HepG2 (cell line): ENCODE data around the gene RASSF8. TPM values are rescaled to one million over a fixed set of nuclear protein-coding genes. Genes with fewer than 3 reads are reported as not detected.
A peak's percentile ranks its signal among the peaks of the same experiment; 100 is the strongest.

Experiments used
- ATAC-seq: fragments of 200-7000 bp; cut with Tn5 transposase; 3 replicates; pipeline ENCODE4 v1.9.1; 2020; ENCODE audit warnings: mild to moderate bottlenecking, moderate library complexity
- BruUV-seq: library from RNA; stranded (reverse); fragments of 400-500 nt; replicated peaks from 2 replicates; lab custom pipeline; 2021; lab: Mats Ljungman, UMichigan
- CTCF ChIA-PET: fragments of 300-600 bp; formaldehyde crosslinking; extraction: SDS; loops from one replicate; lab custom pipeline; 2021; ENCODE audit warnings: low total read pairs, inconsistent platforms, low intra/inter-chr PET ratio; lab: Yijun Ruan, JAX
- POLR2A ChIA-PET: fragments of 350-600 bp; sonication (Branson Sonifier 250); formaldehyde crosslinking; loops from one replicate; lab custom pipeline; 2020; ENCODE audit warnings: antibody characterized with exemption, inconsistent platforms; lab: Yijun Ruan, JAX
- DNase-seq: peaks from one replicate; pipeline ENCODE4 v3.0.0-alpha.2; 2015; ENCODE audit warnings: low spot score
- FAIRE-seq: peaks from 3 replicates; lab custom pipeline; 2011; peaks lifted over from hg19 to GRCh38; lab: Jason Lieb, UNC
- H2AFZ ChIP-seq: one replicate; pipeline ENCODE4 v1.6.1; 2011; ENCODE audit warnings: low read length, inconsistent platforms
- H3K27ac ChIP-seq: fragments of 300-600 bp; 3 replicates; pipeline ENCODE4 v1.8.0; 2011; ENCODE audit warnings: mixed run types, mild to moderate bottlenecking, mixed read lengths, low read length, inconsistent platforms; ENCODE audit not compliant: insufficient read depth; ENCODE audit errors: extremely low read length
- H3K27me3 ChIP-seq, 2 experiments: fragments of 200-600 bp in 1 of 2; 2 replicates in 1 of 2; 3 replicates in 1 of 2; pipeline versions ENCODE4 v1.6.0 to v1.8.0; 2011; ENCODE audit warnings: low read length in 2 of 2, mild to moderate bottlenecking in 2 of 2, moderate library complexity in 2 of 2, inconsistent platforms in 1 of 2; ENCODE audit not compliant: insufficient read depth in 2 of 2, control insufficient read depth in 1 of 2
- H3K36me3 ChIP-seq, 2 experiments: fragments of 200-600 bp in 1 of 2; replicated peaks in 1 of 2; 2 replicates in 1 of 2; 3 replicates in 1 of 2; pipeline versions ENCODE4 v1.5.1 to v1.8.0; 2011; ENCODE audit warnings: low read length in 2 of 2, inconsistent platforms in 1 of 2; ENCODE audit not compliant: insufficient read depth in 2 of 2, control insufficient read depth in 1 of 2
- H3K4me1 ChIP-seq: 2 replicates; pipeline ENCODE4 v1.5.1; 2012; ENCODE audit warnings: low read length, inconsistent platforms; ENCODE audit not compliant: insufficient read depth
- H3K4me2 ChIP-seq: 2 replicates; pipeline ENCODE4 v1.6.0; 2011; ENCODE audit warnings: low read depth, low read length, inconsistent platforms
- H3K4me3 ChIP-seq, 3 experiments: fragments of 200-600 bp in 1 of 3; sonication (generic), shearing (Covaris generic) in 1 of 3; replicated peaks in 1 of 3; 2 replicates each; pipeline ENCODE4 v1.5.1; 2011 to 2016; ENCODE audit warnings: low read length in 3 of 3, inconsistent platforms in 2 of 3, low read depth in 2 of 3, mild to moderate bottlenecking in 2 of 3, control low read depth in 1 of 3, mixed read lengths in 1 of 3; ENCODE audit not compliant: insufficient read depth in 1 of 3
- H3K79me2 ChIP-seq: one replicate; pipeline ENCODE4 v1.6.1; 2011; ENCODE audit warnings: low read length, inconsistent platforms; ENCODE audit not compliant: insufficient read depth
- H3K9ac ChIP-seq: 2 replicates; pipeline ENCODE4 v1.6.0; 2011; ENCODE audit warnings: mild to moderate bottlenecking, low read depth, low read length, inconsistent platforms; ENCODE audit not compliant: insufficient read depth
- H3K9me3 ChIP-seq: 2 replicates; pipeline ENCODE4 v1.5.1; 2012; ENCODE audit warnings: mild to moderate bottlenecking, low read length
- H4K20me1 ChIP-seq: 2 replicates; pipeline ENCODE4 v1.6.0; 2011; ENCODE audit warnings: inconsistent platforms, mild to moderate bottlenecking, low read length, moderate library complexity; ENCODE audit not compliant: insufficient read depth
- CTCF ChIP-seq: sonication (generic); formaldehyde crosslinking; IDR thresholded peaks from 2 replicates; pipeline ENCODE4 v1.5.0; 2020; ENCODE audit warnings: mild to moderate bottlenecking, missing genetic modification reagents, moderate library complexity
- STAG1 ChIP-seq: sonication (generic); formaldehyde crosslinking; IDR thresholded peaks from 2 replicates; pipeline ENCODE4 v1.4.0; 2020; ENCODE audit warnings: missing genetic modification reagents
- THAP11 ChIP-seq: IDR thresholded peaks from 2 replicates; pipeline ENCODE4 v1.6.1; 2016; ENCODE audit warnings: missing biosample characterization, missing genetic modification reagents
- THAP9 ChIP-seq: sonication (generic); formaldehyde crosslinking; IDR thresholded peaks from 2 replicates; pipeline ENCODE4; 2020; ENCODE audit warnings: missing genetic modification reagents, mild to moderate bottlenecking, borderline replicate concordance
- WGBS: methylation state at CpG from one replicate; pipeline ENCODE4 v1.1.6; 2017; ENCODE audit warnings: low lambda C conversion rate; 5-methylcytosine and 5-hydroxymethylcytosine counted together
- in situ Hi-C: cut with HindIII; loops from 2 replicates; pipeline ENCODE4 v1.10.0; 2017; ENCODE audit warnings: low pct_unique_long_range_greater_than_20kb; ENCODE audit not compliant: extremely low pct_ligation_motif_present
- intact Hi-C: fragments of 100-400 bp; cut with micrococcal nuclease; formaldehyde crosslinking; loops from one replicate; pipeline ENCODE4 v1.10.0; 2022; ENCODE audit not compliant: unreplicated experiment
- polyA plus RNA-seq, 8 experiments: library from polyadenylated mRNA; depleted of rRNA in 3 of 8; stranded (reverse) in 7 of 8; unstranded in 1 of 8; fragments of >200 nt; fragmentation: Illumina TruSeq in 4 of 8; extraction: Trizol in 4 of 8; gene quantifications; 2 replicates each; pipeline versions ENCODE4 v1.2.1 to v1.2.3, GENCODE V29; 2011 to 2016; ENCODE audit warnings: low read depth in 4 of 8, missing spikeins in 1 of 8, mixed read lengths in 1 of 8; ENCODE audit not compliant: insufficient read depth in 1 of 8
- total RNA-seq, 5 experiments: library from RNA; depleted of rRNA; stranded (reverse); fragments of >200 nt; fragmentation: Illumina TruSeq; extraction: Trizol; gene quantifications; 2 replicates each; pipeline ENCODE4 v1.2.3, GENCODE V29; 2016; ENCODE audit warnings: low read depth in 1 of 5
- TF ChIP-seq, protein P1 (sequence below): sonication (generic); formaldehyde crosslinking; IDR thresholded peaks from 2 replicates; pipeline ENCODE4 v1.4.0; 2020; ENCODE audit warnings: missing genetic modification reagents

Gene RASSF8
- total and polyA plus RNA-seq, 2 of the 13 experiments (the other 11 are each of a cell fraction or from before 2014, with no cell fraction given), result 0.82 to 9.2 TPM

GRCh38 chr12:26001530-26001929, 43.0 kb downstream of the RASSF8 start:
- no peaks in the 10 kb centered on the region for H3K27me3 ChIP-seq
- H2AFZ ChIP-seq, result no peak overlapping the region
- no peak for ATAC-seq
- WGBS, result 21% methylated on average over 2 of the region's 2 CpGs
- no peaks in the 10 kb centered on the region for H4K20me1 ChIP-seq
- H3K4me2 ChIP-seq, result no peak overlapping the region
- POLR2A ChIA-PET, result no interaction called here
- intact Hi-C loops, result no loop called here
- H3K9me3 ChIP-seq, result no peaks in the 10 kb centered on the region
- FAIRE-seq, result no peak
- H3K79me2 ChIP-seq, result no peaks in the 10 kb centered on the region
- H3K9ac ChIP-seq, result no peak overlapping the region
- DNase-seq, result no peak
- CTCF ChIA-PET, result no interaction called here
- in situ Hi-C loops, result no loop called here
- no peak overlapping the region for H3K4me3 ChIP-seq
- no TSS peak for BruUV-seq
- H3K36me3 ChIP-seq, result no peaks in the 10 kb centered on the region
- no peak overlapping the region for H3K27ac ChIP-seq
- H3K4me1 ChIP-seq, result no peaks in the 10 kb centered on the region
- TF ChIP-seq THAP11 (CRISPR knock-in tag), result no peak
- TF ChIP-seq THAP9 (CRISPR knock-in tag), result no peak
- peak; percentile 30; the same call in 1 of the 2 replicates for TF ChIP-seq STAG1
- 0 out of 2 replicates have a peak, but pooled peaks have one; percentile 17 for TF ChIP-seq CTCF (CRISPR knock-in tag)
- TF ChIP-seq, protein P1, sequence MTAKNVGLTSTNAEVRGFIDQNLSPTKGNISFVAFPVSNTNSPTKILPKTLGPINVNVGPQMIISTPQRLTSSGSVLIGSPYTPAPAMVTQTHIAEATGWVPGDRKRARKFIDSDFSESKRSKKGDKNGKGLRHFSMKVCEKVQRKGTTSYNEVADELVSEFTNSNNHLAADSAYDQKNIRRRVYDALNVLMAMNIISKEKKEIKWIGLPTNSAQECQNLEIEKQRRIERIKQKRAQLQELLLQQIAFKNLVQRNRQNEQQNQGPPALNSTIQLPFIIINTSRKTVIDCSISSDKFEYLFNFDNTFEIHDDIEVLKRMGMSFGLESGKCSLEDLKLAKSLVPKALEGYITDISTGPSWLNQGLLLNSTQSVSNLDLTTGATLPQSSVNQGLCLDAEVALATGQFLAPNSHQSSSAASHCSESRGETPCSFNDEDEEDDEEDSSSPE, result no peak
